Left lobe of liver (tissue), 2 donors: ENCODE results near the gene TALDO1. TPM values are rescaled to one million over a fixed set of nuclear protein-coding genes. Genes with fewer than 3 reads are reported as not detected.

Experiments
- ATAC-seq: fragments of 200-7000 bp; cut with Tn5 transposase; one replicate; pipeline ENCODE4 v1.9.1; 2020; ENCODE audit warnings: mild to moderate bottlenecking, moderate library complexity
- DNase-seq: peaks from one replicate; pipeline ENCODE4 v3.0.0-alpha.2; 2020; ENCODE audit warnings: low spot score
- total RNA-seq: library from RNA; stranded (reverse); gene quantifications from one replicate; pipeline ENCODE4 v1.2.1, GENCODE V29; 2021
- donor health status: DM: no; HTN: no; CAD: no; lungs with moderate emphysema.
- donor health status: DM: no; HTN: yes; CAD: no.

The TALDO1 gene
- total RNA-seq, 1 donor from 2014 or later, result 147 TPM

DNA sequence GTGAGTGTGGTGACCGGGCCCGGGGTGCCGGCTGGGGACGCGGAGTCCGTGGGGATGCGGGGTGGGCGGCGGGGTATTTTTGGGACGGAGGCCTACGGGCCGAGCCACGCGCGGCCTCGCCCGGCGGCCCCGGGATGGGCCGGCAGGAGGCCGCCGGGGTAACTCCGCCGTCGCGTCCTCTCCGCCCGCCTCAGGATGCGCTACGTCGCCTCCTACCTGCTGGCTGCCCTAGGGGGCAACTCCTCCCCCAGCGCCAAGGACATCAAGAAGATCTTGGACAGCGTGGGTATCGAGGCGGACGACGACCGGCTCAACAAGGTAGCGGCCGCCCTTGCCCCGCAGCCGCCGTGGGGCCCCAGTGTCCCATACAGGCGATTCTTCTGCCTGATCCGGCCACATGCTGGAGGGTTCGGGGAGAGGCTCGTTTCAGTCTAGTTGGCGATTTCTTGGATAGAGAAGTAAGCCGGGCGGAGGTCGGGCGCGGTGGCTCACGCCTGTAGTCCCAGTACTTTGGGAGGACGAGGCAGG lies 62.8 kb downstream of the TALDO1 start:
- ATAC-seq (peak; percentile 4), DNase-seq (no peak)

GRCh38 chr11:811446-812245 lies 64.4 kb downstream of the TALDO1 start:
- DNase-seq (no peak), ATAC-seq (no peak)

- no peak for DNase-seq
- ATAC-seq, result no peak
Measured at GRCh38 chr11:812390-812789, 65.1 kb downstream of the TALDO1 start.

- ATAC-seq (no peak), DNase-seq (no peak)
Measured at GRCh38 chr11:813072-813455, 65.8 kb downstream of the TALDO1 start.

GRCh38 chr11:813456-814096 lies 66.3 kb downstream of the TALDO1 start:
- no peak for DNase-seq
- no peak for ATAC-seq

Other genes with a start within 250 kb of the TALDO1 start
- gene RNH1, start 240.2 kb upstream of the TALDO1 start, total RNA-seq, result 85.4 TPM
- 12.9 TPM for gene HRAS, start 211.9 kb upstream of the TALDO1 start, total RNA-seq
- 0.93 TPM for gene LRRC56, start 209.9 kb upstream of the TALDO1 start, total RNA-seq
- gene LMNTD2, start 186.7 kb upstream of the TALDO1 start, total RNA-seq, result 13.4 TPM
- gene RASSF7, start 186.5 kb upstream of the TALDO1 start, total RNA-seq, result 36.6 TPM
- gene PHRF1, start 171.0 kb upstream of the TALDO1 start, total RNA-seq, result 25.4 TPM
- gene IRF7, start 131.5 kb upstream of the TALDO1 start, total RNA-seq, result 38.5 TPM
- gene CDHR5, start 122.5 kb upstream of the TALDO1 start, total RNA-seq, result 64.8 TPM
- 0.81 TPM for gene SCT, start 120.3 kb upstream of the TALDO1 start, total RNA-seq
- 0.68 TPM for gene DRD4, start 110.2 kb upstream of the TALDO1 start, total RNA-seq
- gene DEAF1, start 52.2 kb upstream of the TALDO1 start, total RNA-seq, result 14.8 TPM
- gene TMEM80, start 51.6 kb upstream of the TALDO1 start, total RNA-seq, result 16.8 TPM
- gene EPS8L2, start 41.2 kb upstream of the TALDO1 start, total RNA-seq, result 190 TPM
- gene GATD1, start 30.0 kb downstream of the TALDO1 start, total RNA-seq, result 31.7 TPM
- gene CEND1, start 42.6 kb downstream of the TALDO1 start, total RNA-seq, result 0.43 TPM
- 51.4 TPM for gene SLC25A22, start 50.8 kb downstream of the TALDO1 start, total RNA-seq
- gene PIDD1, start 57.8 kb downstream of the TALDO1 start, total RNA-seq, result 14.9 TPM
- gene RPLP2, start 62.5 kb downstream of the TALDO1 start, total RNA-seq, result 511 TPM
- 107 TPM for gene PNPLA2, start 71.5 kb downstream of the TALDO1 start, total RNA-seq
- 3.5 TPM for gene CRACR2B, start 80.5 kb downstream of the TALDO1 start, total RNA-seq
- 120 TPM for gene CD151, start 85.5 kb downstream of the TALDO1 start, total RNA-seq
- gene POLR2L, start 95.1 kb downstream of the TALDO1 start, total RNA-seq, result 81.5 TPM
- 17.1 TPM for gene TSPAN4, start 95.4 kb downstream of the TALDO1 start, total RNA-seq
- 146 TPM for gene CHID1, start 163.3 kb downstream of the TALDO1 start, total RNA-seq
- 53.7 TPM for gene AP2A2, start 178.4 kb downstream of the TALDO1 start, total RNA-seq